Measurements from ENCODE around the gene PODXL.
"Not testable (repeated sequence)": the region's sequence is repeated elsewhere in the genome, so short reads cannot be mapped to it uniquely, and the experiment has no call there.

PODXL gene

GRCh38 chr7:131509781-131510180 lies 46.6 kb downstream of the PODXL start:
- no peak for DNase-seq (ENCODE audit: low spot score)

DNA sequence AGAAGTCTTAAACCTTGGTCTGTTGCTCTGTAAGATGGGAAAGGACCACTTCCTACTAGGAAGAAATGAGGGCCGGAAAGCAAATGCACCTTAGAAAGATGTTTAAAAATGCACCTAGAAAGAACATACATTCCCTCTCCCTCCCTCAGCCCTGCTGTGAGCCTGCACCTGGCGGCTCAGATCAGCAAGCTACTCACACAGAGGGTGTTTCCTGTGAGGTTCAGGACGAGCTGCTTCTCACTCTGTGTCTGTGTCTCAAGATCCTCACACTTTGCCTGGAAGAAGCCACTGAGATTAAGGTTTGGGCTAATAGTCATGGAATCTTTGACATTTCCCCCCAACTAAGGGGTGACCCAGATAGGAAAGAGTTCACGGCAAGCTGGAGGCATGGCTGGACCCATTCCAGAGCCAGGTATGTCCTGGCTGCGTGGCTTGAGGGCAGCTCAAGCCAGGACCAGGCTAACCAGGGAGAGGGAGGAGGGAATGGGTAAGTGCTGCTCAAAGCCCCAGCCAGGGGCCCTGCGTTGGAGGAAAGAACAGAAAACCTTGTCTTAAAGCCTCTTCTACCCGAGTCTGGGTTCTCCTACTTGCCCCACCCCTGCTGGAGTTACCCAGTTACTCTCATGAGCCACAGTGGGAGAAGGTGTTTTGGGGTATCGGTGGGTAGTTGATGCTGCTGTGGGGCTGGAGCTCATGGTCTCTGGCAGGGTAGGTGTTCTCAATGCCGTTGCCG lies 47.5 kb downstream of the PODXL start:
- DNase-seq (ENCODE audit: low spot score): no peak

GRCh38 chr7:131507592-131508331 lies 48.7 kb downstream of the PODXL start:
- DNase-seq (ENCODE audit: low spot score): peak; percentile 79

DNA sequence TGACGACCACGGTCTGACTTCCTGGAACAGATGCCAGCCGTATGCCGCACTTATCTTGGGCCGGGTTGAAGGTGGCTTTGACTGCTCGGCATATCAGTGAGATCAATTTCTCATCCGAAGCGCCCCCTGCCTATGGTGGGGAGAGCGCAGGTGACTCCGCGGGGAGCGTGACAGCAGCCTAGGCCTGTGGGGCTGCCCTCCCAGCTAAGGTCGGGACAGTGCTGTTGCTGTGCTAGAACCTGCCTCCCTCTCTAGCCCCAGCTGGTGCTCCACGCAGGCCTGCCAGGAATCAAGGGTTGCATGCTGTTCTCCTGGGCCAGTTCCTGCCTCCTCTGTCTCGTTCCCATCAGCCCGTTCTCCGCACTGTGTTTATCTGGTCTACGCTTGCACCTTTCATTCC lies 49.8 kb downstream of the PODXL start:
- no peak for DNase-seq (ENCODE audit: low spot score)

GRCh38 chr7:131505636-131506557 lies 50.5 kb downstream of the PODXL start:
- DNase-seq (ENCODE audit: low spot score): no peak

DNA sequence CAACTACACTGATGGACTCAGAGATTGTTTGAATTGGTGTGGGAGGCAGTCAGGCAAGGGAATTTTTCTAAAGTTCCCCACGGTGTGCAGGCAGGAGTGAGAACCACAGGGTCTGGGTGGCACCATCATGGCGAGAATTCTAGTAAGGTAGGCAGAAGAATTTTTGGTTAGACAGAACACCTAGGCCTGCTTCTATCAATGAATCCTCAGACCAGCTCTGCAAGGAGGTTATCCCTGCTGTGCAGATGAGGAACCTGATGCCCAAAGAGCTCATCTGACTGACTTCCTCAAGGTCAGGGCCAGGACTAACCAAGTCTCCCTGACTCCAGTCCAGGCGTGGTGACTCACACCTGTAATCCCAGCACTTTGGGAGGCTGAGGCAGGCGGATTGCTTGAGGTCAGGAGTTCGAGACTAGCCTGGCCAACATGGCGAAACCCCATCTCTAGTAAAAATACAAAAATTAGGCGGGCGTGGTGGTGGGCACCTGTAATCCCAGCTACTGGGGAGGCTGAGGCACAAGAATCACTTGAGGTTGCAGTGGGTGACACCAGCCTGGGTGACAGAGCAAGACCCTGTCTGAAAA lies 51.3 kb downstream of the PODXL start:
- not testable (repeated sequence) for DNase-seq (ENCODE audit: low spot score)

DNA sequence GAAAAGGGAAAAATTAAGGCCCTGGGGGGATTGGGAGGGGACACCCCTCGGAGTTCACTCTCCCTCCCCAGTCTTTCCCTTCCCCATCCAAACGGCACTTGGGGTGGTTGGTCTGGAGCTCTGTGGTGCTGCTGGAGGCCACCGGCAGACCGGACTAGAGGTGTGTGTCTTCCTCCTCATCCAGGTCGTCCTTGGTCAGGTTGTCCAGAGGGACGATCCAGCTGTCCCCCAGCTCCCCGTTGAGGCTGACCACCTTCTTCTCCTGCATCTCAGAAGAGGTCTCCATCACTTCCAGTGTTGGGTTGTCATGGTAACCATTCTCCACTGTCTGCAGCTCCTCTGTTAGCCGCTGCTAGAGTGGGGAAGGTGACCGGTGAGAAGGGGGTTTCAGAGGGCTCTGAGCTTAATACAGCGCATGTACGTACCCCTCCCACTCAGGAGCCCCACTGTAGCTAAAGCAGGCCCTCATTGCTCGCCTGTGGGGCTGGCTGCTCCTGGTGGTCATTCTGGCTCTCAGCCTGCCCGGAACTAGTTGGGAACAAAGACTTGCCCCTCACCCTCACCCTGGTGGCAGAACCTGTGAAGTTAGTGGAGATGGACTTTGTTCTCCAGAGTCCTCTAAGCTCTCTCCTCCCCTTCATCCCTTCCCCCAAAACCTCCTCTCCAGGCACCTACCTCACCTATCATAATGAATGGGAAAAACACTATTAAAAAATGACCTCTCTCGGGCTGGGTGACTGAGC lies 52.1 kb downstream of the PODXL start:
- no peak for DNase-seq (ENCODE audit: low spot score)

- DNase-seq (ENCODE audit: low spot score): no peak
These were observed 52.8 kb downstream of the PODXL start for GRCh38 chr7:131503639-131504038.

DNA sequence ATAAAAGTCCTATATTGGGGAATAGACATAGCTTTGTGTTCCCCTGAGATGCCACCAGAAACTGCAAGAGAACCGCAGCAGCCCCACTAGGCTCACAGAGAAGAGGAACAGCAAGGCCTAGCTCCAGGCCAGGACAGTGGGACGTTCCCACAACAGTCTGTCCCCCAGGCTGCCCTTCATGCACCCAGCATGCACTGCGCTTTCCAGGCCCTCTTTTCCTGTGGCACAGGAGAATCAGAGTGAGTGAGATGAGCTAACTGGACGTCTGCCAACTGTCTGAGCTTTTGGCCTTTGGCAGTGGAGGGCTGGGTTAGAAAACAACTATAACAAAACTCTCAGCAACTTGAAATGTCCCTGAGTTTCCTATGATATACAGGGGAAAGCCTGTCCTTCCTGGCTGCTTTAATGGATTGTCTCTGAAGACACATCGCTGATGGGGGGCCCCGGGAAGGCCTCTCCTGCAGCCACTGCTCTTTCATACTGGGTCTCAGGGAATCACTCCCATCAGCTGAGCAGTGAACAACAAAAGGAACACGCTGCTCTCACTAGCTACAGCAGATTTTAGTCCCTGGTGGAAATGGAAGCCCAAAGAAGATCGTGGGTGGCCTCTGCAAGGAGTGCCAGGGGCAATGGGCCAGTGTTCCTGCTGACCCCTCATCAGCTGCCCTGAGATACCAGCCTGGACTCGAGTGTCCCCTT lies 53.5 kb downstream of the PODXL start:
- DNase-seq (ENCODE audit: low spot score): no peak

- DNase-seq (ENCODE audit: low spot score): no peak
These were observed 54.3 kb downstream of the PODXL start for GRCh38 chr7:131501930-131502685.

DNA sequence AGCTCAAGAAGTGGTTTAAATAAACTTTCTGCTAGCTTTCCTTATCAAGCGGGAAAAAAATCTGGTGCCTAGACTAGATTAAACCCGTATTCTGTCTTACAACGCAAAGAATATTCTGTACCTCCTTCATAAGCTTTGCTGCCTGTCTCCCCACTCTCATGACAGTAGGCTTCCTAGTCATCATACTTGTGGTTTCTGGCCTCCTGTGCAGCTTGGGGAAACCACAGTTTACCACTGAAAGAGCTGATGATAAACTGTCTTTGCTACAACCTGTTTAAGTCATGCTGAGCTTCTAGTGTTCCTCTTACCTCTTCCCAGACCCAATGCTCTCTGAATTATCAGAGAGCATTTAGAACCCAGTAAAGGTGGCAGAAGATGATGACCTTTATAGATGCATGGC lies 55.0 kb downstream of the PODXL start:
- no peak for DNase-seq (ENCODE audit: low spot score)

DNA sequence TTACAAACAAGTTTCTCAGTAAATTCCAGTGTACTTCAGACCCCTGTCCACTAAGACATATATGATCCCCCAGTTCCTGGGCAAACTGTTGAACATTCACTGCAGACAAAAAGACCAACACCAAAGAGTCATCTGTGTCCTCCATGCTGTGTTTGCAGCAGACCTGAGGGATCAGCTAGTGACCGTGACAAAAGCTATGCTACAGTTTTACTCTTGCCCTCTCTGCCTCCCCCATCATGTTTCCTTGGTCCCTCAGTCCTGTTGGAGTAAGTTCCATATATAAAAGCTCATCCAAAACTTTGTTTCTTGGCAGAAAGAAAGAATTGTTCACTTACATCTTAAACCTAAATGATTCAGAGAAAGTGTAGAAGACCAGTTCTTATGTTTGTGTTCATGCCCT lies 56.1 kb downstream of the PODXL start:
- no peak for DNase-seq (ENCODE audit: low spot score)

DNA sequence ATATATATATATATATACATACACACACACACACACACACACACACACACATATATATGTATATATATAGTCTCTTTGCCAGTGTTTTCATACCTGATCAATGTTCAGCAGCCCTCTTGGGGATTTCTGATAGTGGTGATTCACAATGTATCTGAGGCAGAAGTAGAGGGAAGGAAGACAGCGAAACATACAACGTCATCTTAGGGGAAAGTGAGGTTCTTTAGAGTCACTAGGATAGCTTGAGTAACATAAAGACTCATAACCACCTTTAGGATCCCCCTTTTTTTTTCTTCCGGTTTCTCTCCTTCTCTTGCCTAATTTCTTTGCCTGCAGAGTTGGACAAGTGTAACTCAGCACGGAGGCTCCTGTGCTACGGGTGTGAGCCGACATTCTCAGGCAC lies 56.6 kb downstream of the PODXL start:
- DNase-seq (ENCODE audit: low spot score): no peak

DNA sequence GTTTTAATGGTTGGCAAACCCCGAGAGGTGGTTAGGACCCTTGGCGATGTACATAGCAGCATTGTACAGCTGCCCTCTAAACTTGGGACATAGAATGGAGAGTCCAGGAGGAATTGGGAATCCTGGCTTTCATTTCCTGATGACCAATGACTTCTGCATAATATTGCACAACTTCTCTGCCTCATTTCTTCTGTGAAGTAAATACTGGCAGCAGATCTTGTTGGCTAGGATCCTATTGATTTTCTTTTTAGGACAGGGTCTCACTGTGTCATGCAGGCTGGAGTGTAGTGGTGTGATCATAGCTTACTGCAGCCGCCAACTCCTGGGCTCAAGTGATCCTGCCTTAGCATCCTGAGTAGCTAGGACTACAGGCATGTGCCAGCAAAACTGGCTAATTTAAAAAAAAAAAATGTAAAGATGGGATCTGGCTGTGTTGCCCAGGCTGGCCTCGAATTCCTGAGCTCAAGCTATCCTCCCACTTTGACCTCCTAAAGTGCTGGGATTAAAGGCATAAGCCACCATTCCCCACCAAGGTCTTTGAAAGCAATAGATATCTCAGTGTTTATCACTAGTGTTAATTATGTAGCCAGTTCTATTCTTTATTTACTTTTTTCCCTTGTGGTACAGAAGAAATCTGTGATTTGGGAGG lies 58.1 kb downstream of the PODXL start:
- no peak for DNase-seq (ENCODE audit: low spot score)

GRCh38 chr7:131497454-131497853 lies 59.0 kb downstream of the PODXL start:
- DNase-seq (ENCODE audit: low spot score): no peak

GRCh38 chr7:131495669-131496498 lies 60.5 kb downstream of the PODXL start:
- DNase-seq (ENCODE audit: low spot score): no peak

- no peak for DNase-seq (ENCODE audit: low spot score)
These were observed 62.2 kb downstream of the PODXL start for GRCh38 chr7:131494182-131494581.

- DNase-seq (ENCODE audit: low spot score): no peak
These were observed 62.8 kb downstream of the PODXL start for GRCh38 chr7:131493581-131493980.

- no peak for DNase-seq (ENCODE audit: low spot score)
These were observed 63.3 kb downstream of the PODXL start for GRCh38 chr7:131493081-131493480.

Measured in ecto neural progenitor cell (in vitro differentiated cells).